ENCODE measurements around the gene MB21D2.
"Not testable (repeated sequence)": the region's sequence is repeated elsewhere in the genome, so short reads cannot be mapped to it uniquely, and the experiment has no call there.

The MB21D2 gene

GRCh38 chr3:192917404-192918274 is at the start of gene MB21D2:
TSS of gene MB21D2 (minus strand) at chr3:192917856. CDS start at chr3:192917840, 16 bp downstream.
- peak in 1 of 2 donors; percentile 45 for DNase-seq (ENCODE audit: low read depth in 2 of 2)

- not testable (repeated sequence) for DNase-seq (ENCODE audit: low read depth in 2 of 2)
Observed at GRCh38 chr3:192964959-192965719, 47.5 kb upstream of the MB21D2 start.

GRCh38 chr3:192959773-192960172 is 42.1 kb upstream of the MB21D2 start:
- no peak for DNase-seq (ENCODE audit: low read depth in 2 of 2)

- DNase-seq (ENCODE audit: low read depth in 2 of 2) = no peak
Observed at GRCh38 chr3:192958219-192958872, 40.7 kb upstream of the MB21D2 start.

GRCh38 chr3:192957441-192958021 is 39.9 kb upstream of the MB21D2 start:
- no peak for DNase-seq (ENCODE audit: low read depth in 2 of 2)

- no peak for DNase-seq (ENCODE audit: low read depth in 2 of 2)
Observed at GRCh38 chr3:192953926-192954325, 36.3 kb upstream of the MB21D2 start.

GRCh38 chr3:192947421-192947820 is 29.8 kb upstream of the MB21D2 start:
- DNase-seq (ENCODE audit: low read depth in 2 of 2) = no peak

GRCh38 chr3:192943393-192943792 is 25.7 kb upstream of the MB21D2 start:
- DNase-seq (ENCODE audit: low read depth in 2 of 2) = no peak

GRCh38 chr3:192942625-192943024 is 25.0 kb upstream of the MB21D2 start:
- no peak for DNase-seq (ENCODE audit: low read depth in 2 of 2)

GRCh38 chr3:192940129-192940528 is 22.5 kb upstream of the MB21D2 start:
- no peak for DNase-seq (ENCODE audit: low read depth in 2 of 2)

- DNase-seq (ENCODE audit: low read depth in 2 of 2) = no peak
Observed at GRCh38 chr3:192935441-192935840, 17.8 kb upstream of the MB21D2 start.

GRCh38 chr3:192933779-192934460 is 16.3 kb upstream of the MB21D2 start:
- no peak for DNase-seq (ENCODE audit: low read depth in 2 of 2)

GRCh38 chr3:192933259-192933658 is 15.6 kb upstream of the MB21D2 start:
- no peak for DNase-seq (ENCODE audit: low read depth in 2 of 2)

GRCh38 chr3:192931825-192932224 is 14.2 kb upstream of the MB21D2 start:
- DNase-seq (ENCODE audit: low read depth in 2 of 2) = no peak

- no peak for DNase-seq (ENCODE audit: low read depth in 2 of 2)
Observed at GRCh38 chr3:192930577-192930976, 12.9 kb upstream of the MB21D2 start.

- DNase-seq (ENCODE audit: low read depth in 2 of 2) = no peak
Observed at GRCh38 chr3:192929755-192930547, 12.3 kb upstream of the MB21D2 start.

GRCh38 chr3:192929146-192929545 is 11.5 kb upstream of the MB21D2 start:
- no peak for DNase-seq (ENCODE audit: low read depth in 2 of 2)

- no peak for DNase-seq (ENCODE audit: low read depth in 2 of 2)
Observed at GRCh38 chr3:192928720-192929119, 11.1 kb upstream of the MB21D2 start.

GRCh38 chr3:192928016-192928415 is 10.4 kb upstream of the MB21D2 start:
- no peak for DNase-seq (ENCODE audit: low read depth in 2 of 2)

- no peak for DNase-seq (ENCODE audit: low read depth in 2 of 2)
Observed at GRCh38 chr3:192927016-192927415, 9.4 kb upstream of the MB21D2 start.

- no peak for DNase-seq (ENCODE audit: low read depth in 2 of 2)
Observed at GRCh38 chr3:192923731-192924130, 6.1 kb upstream of the MB21D2 start.
